BJ (cell line): ENCODE data around the gene MICAL3. TPM values are rescaled to one million over a fixed set of nuclear protein-coding genes. Genes with fewer than 3 reads are reported as not detected.
A peak's percentile ranks its signal among the peaks of the same experiment; 100 is the strongest.

Experiments
- CTCF ChIA-PET: fragments of 350-600 bp; formaldehyde crosslinking; extraction: SDS; loops from one replicate; lab custom pipeline; 2021; ENCODE audit warnings: antibody characterized with exemption, inconsistent platforms; lab: Yijun Ruan, JAX
- POLR2A ChIA-PET: fragments of 300-600 bp; sonication (Branson Sonifier 250); formaldehyde crosslinking; extraction: SDS; loops from one replicate; lab custom pipeline; 2021; ENCODE audit warnings: antibody characterized with exemption; lab: Charles Lee
- DNase-seq: peaks from one replicate; pipeline ENCODE4 v3.0.0-alpha.2; 2011; ENCODE audit warnings: low read depth
- H3K27me3 ChIP-seq: 2 replicates; pipeline ENCODE4 v1.6.0; 2011; ENCODE audit warnings: low read length; ENCODE audit not compliant: control insufficient read depth, insufficient read depth
- H3K36me3 ChIP-seq: 2 replicates; pipeline ENCODE4 v1.5.1; 2011; ENCODE audit warnings: low read length; ENCODE audit not compliant: control insufficient read depth, insufficient read depth
- H3K4me3 ChIP-seq: 2 replicates; pipeline ENCODE4 v1.5.1; 2011; ENCODE audit warnings: low read depth, mild to moderate bottlenecking, control low read depth, low read length
- polyA plus RNA-seq: library from polyadenylated mRNA; depleted of rRNA; stranded (reverse); fragments of >200 nt; gene quantifications from 2 replicates; pipeline ENCODE4 v1.2.3, GENCODE V29; 2011
- TF ChIP-seq, protein P1 (sequence below): IDR thresholded peaks from 2 replicates; pipeline ENCODE4 v1.5.1; 2011; ENCODE audit warnings: low read depth, mild to moderate bottlenecking, control low read depth, inconsistent platforms, low read length, moderate library complexity; ENCODE audit not compliant: insufficient read depth

Gene MICAL3
- polyA plus RNA-seq, 1 experiment: 16.4 TPM

DNA sequence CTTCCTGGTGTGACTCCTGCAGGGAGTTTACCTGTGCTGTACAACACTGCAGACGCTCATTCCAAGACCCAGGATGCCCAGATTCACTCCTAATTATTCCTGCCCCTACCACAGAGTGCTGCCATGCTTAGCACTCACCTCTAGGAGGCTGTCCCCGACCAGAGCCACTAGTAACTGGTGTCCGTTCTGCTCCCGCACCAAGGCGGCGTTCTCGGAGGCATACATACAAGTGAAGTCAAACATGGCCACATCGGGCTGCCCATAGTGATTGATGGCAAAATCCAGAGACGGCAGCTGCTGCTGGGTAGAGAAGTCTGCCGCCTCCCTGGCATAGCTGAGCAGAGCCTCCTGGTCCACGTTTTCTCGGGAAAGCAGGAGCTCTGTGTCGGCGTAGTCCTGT lies 127.8 kb downstream of the MICAL3 start:
- TF ChIP-seq, protein P1, sequence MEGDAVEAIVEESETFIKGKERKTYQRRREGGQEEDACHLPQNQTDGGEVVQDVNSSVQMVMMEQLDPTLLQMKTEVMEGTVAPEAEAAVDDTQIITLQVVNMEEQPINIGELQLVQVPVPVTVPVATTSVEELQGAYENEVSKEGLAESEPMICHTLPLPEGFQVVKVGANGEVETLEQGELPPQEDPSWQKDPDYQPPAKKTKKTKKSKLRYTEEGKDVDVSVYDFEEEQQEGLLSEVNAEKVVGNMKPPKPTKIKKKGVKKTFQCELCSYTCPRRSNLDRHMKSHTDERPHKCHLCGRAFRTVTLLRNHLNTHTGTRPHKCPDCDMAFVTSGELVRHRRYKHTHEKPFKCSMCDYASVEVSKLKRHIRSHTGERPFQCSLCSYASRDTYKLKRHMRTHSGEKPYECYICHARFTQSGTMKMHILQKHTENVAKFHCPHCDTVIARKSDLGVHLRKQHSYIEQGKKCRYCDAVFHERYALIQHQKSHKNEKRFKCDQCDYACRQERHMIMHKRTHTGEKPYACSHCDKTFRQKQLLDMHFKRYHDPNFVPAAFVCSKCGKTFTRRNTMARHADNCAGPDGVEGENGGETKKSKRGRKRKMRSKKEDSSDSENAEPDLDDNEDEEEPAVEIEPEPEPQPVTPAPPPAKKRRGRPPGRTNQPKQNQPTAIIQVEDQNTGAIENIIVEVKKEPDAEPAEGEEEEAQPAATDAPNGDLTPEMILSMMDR: peak; percentile 44
- CTCF ChIA-PET: interaction anchor here (1.0 kb wide), 1 partner anchor 12 kb away, joined by 4 read pairs; no protein-coding TSS in a partner anchor

DNA sequence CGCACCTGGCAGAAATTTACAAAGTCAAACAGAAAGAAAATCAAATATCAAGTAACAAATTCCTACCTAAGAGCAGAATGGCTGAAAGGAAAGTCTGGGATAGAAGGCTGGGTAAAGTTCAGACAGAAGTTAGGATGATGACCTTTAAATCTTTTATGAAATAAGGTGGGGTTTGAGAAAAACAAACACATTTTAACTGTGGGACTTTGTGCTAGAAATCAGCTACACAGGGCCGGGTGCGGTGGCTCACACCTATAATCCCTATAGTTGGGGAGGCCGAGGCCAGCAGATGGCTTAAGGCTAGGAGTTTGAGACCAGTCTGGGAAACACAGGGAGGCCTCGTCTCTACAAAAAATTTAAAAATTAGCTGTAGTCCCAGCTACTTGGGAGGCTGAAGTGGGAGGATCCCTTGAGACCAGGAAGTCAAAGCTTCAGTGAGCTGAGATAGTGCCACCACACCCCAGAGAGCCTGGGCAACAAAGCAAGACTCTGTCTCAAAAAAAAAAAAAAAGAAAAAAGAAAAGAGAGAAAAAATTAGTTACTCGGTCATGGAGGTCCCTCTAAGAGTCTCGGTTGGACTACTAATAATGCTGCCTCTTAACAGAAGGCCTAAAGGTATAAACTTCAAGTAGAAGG lies 130.3 kb downstream of the MICAL3 start:
- POLR2A ChIA-PET: no interaction called here

More for the DNA sequence above, 127.8 kb downstream of the MICAL3 start:
- Histone ChIP-seq H3K4me3 (no peak overlapping the region), H3K27me3 (no peaks in the 10 kb centered on the region), H3K36me3 (peaks cover 17% of the 10 kb centered on the region)
- DNase-seq: no peak
- POLR2A ChIA-PET: interaction anchor here (0.7 kb wide), 1 partner anchor 88 kb away, joined by 27 read pairs; no protein-coding TSS in a partner anchor

DNA sequence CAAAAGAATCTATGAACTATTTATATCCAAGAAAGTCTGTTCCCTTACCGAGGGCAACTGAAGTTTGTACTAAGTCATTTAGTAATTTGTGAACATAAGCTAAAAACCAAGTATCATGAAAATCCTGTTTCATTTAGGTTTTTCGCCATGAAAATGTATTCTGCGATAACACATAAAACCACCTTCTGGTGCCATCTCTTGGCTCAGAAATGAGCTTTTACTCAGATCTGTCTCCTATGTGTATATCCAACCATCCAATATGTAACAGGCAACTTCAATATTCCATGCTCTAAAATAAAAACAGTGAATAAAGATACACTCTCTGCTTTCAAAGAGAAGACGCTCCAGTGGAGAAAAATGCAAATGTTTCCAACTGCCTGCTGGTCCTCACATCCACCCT lies 132.0 kb downstream of the MICAL3 start:
- peaks cover 9% of the 10 kb centered on the region for H3K36me3 ChIP-seq
- ChIA-PET POLR2A (no interaction called here), CTCF (interaction anchor here (0.9 to 3.0 kb wide), 5 partner anchors 11 to 63 kb away, joined by 3 to 12 read pairs (median 4); no protein-coding TSS in a partner anchor)
- H3K27me3 ChIP-seq: no peaks in the 10 kb centered on the region
- no peak overlapping the region for H3K4me3 ChIP-seq
- TF ChIP-seq, protein P1: no peak
- DNase-seq: no peak

More for the DNA sequence above, 130.3 kb downstream of the MICAL3 start:
- peaks cover 12% of the 10 kb centered on the region for H3K36me3 ChIP-seq
- TF ChIP-seq, protein P1: no peak
- no peak for DNase-seq
- H3K27me3 ChIP-seq: no peaks in the 10 kb centered on the region
- CTCF ChIA-PET: interaction anchor here (1.4 kb wide), 1 partner anchor 16 kb away, joined by 4 read pairs; no protein-coding TSS in a partner anchor
- no peak overlapping the region for H3K4me3 ChIP-seq

DNA sequence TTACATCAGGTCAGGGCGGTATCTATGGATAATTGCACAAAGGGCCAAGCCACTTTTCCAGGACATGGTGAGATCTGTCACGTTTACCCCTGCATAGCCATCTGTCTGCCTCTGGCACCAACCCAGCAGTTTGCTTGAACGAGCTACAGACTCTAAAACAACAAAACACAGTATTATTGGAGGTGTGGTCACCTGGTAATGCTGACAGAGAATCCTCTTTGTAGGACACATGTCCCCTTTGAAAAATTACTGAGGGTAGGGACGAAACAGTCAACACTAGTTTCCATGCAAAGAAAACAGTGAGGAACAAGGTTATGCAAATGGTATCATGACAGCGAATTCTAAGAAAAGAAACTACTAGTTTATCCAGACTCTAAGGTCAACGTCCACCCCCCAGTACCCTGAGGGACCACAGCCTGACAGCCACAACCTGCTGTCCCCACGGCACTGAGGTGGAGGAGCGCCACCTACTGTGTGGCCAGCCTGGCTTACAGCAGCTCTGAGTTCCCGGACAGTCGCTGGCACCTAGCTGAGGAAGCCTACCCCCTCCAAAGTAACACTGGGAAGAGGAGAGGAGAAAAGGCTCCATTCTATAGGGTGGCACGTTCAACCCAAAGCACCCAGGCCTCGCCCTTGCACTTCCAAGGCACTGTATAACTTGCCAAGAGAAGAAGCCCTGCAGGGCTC lies 132.7 kb downstream of the MICAL3 start:
- ChIA-PET CTCF (interaction anchor here (0.9 to 3.0 kb wide), 6 partner anchors 11 to 62 kb away, joined by 3 to 12 read pairs (median 4); no protein-coding TSS in a partner anchor), POLR2A (no interaction called here)
- Histone ChIP-seq H3K27me3 (no peaks in the 10 kb centered on the region), H3K4me3 (no peak overlapping the region), H3K36me3 (peaks cover 9% of the 10 kb centered on the region)
- TF ChIP-seq, protein P1: peak; percentile 25; the same call in 1 of the 2 replicates
- DNase-seq: no peak

DNA sequence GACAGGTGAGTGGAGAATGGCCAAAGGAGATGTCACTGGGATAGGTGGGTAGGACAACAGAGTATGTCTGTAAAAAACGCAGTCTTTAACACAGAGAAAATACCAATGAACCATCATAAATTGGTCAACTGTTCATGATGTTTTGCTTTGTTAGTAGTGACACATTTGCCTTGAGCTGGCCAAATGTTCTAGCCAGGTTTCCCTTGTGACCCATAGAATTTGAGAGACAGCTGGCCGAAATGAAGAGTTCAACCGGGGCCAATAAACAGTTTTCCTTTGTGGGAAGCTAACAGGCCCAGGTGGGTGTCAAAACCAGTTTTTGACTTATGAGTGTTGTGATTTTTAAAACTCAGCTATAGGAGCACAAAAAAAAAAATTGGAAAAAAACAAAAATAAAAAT lies 133.5 kb downstream of the MICAL3 start:
- no peaks in the 10 kb centered on the region for H3K27me3 ChIP-seq
- POLR2A ChIA-PET: no interaction called here
- DNase-seq: no peak
- H3K4me3 ChIP-seq: no peak overlapping the region
- peaks cover 8% of the 10 kb centered on the region for H3K36me3 ChIP-seq
- TF ChIP-seq, protein P1: no peak
- CTCF ChIA-PET: interaction anchor here (0.5 to 3.0 kb wide), 5 partner anchors 10 to 332 kb away, joined by 3 to 12 read pairs (median 3); no protein-coding TSS in a partner anchor
